Raji (cell line): ENCODE measurements around the gene NETO2.

Source experiments
- POLR2A ChIP-seq: IDR thresholded peaks from 2 replicates; pipeline ENCODE4 v1.6.1; 2011; ENCODE audit warnings: low read depth, low read length, control low read depth; ENCODE audit not compliant: insufficient read depth

The NETO2 gene

GRCh38 chr16:47058295-47059086 lies 85.3 kb downstream of the NETO2 start:
- TF ChIP-seq POLR2A, result no peak

- TF ChIP-seq POLR2A, result no peak
Observed at GRCh38 chr16:47057630-47057993, 86.1 kb downstream of the NETO2 start.

GRCh38 chr16:47056688-47057629 lies 86.8 kb downstream of the NETO2 start:
- TF ChIP-seq POLR2A, result no peak

GRCh38 chr16:47055136-47055885 lies 88.4 kb downstream of the NETO2 start:
- TF ChIP-seq POLR2A, result no peak

- TF ChIP-seq POLR2A, result no peak
Observed at GRCh38 chr16:47054306-47054705, 89.4 kb downstream of the NETO2 start.

- TF ChIP-seq POLR2A, result no peak
Observed at GRCh38 chr16:47053895-47054294, 89.8 kb downstream of the NETO2 start.

- no peak for TF ChIP-seq POLR2A
Observed at GRCh38 chr16:47052666-47053640, 90.8 kb downstream of the NETO2 start.

- no peak for TF ChIP-seq POLR2A
Observed at GRCh38 chr16:47051031-47051430, 92.7 kb downstream of the NETO2 start.

GRCh38 chr16:47049901-47050583 lies 93.7 kb downstream of the NETO2 start:
- no peak for TF ChIP-seq POLR2A

GRCh38 chr16:47047524-47048203 lies 96.1 kb downstream of the NETO2 start:
- no peak for TF ChIP-seq POLR2A

GRCh38 chr16:47046726-47047523 lies 96.8 kb downstream of the NETO2 start:
- TF ChIP-seq POLR2A, result no peak

GRCh38 chr16:47045459-47045858 lies 98.3 kb downstream of the NETO2 start:
- no peak for TF ChIP-seq POLR2A
